GM12878 (cell line): ENCODE measurements around the gene EIF2B5. TPM values are rescaled to one million over a fixed set of nuclear protein-coding genes. Genes with fewer than 3 reads are reported as not detected.
"Not testable (repeated sequence)": the region's sequence is repeated elsewhere in the genome, so short reads cannot be mapped to it uniquely, and the experiment has no call there.

ENCODE experiments used
- ATAC-seq: fragments of 200-7000 bp; cut with Tn5 transposase; 3 replicates; pipeline ENCODE4 v1.9.1; 2020; ENCODE audit warnings: mild to moderate bottlenecking, moderate library complexity
- BruUV-seq: library from RNA; stranded (reverse); fragments of 400-500 nt; replicated peaks from 2 replicates; lab custom pipeline; 2021; lab: Mats Ljungman, UMichigan
- CTCF ChIA-PET: fragments of 300-600 bp; sonication (Branson Sonifier 250); formaldehyde crosslinking; extraction: SDS; loops from one replicate; lab custom pipeline; 2021; ENCODE audit warnings: inconsistent platforms; lab: Yijun Ruan, JAX
- POLR2A ChIA-PET: fragments of 350-600 bp; formaldehyde crosslinking; extraction: SDS; loops from one replicate; lab custom pipeline; 2021; ENCODE audit warnings: inconsistent platforms; lab: Charles Lee
- RAD21 ChIA-PET: fragments of 300-600 bp; sonication (Branson Sonifier 250); formaldehyde crosslinking; loops from one replicate; lab custom pipeline; 2023; ENCODE audit warnings: antibody characterized with exemption; ENCODE audit not compliant: unreplicated experiment; lab: Charles Lee
- SMC1A ChIA-PET: fragments of 300-600 bp; sonication (Branson Sonifier 250); formaldehyde crosslinking; loops from one replicate; lab custom pipeline; 2023; ENCODE audit not compliant: unreplicated experiment, uncharacterized antibody; lab: Charles Lee
- DNase-seq: peaks from one replicate; pipeline ENCODE4 v3.0.0-alpha.2; 2011; ENCODE audit warnings: low read depth, low spot score
- FAIRE-seq: peaks from 3 replicates; lab custom pipeline; 2011; peaks lifted over from hg19 to GRCh38; lab: Jason Lieb, UNC
- H2AFZ ChIP-seq: 2 replicates; pipeline ENCODE4 v1.6.0; 2011; ENCODE audit warnings: low read depth, low read length, control low read depth; ENCODE audit not compliant: control insufficient read depth
- H3K27ac ChIP-seq: 2 replicates; pipeline ENCODE4 v1.5.1; 2011; ENCODE audit warnings: control low read depth; ENCODE audit not compliant: control insufficient read depth, insufficient read depth
- H3K27me3 ChIP-seq, 2 experiments: replicated peaks in 1 of 2; 2 replicates each; pipeline versions ENCODE4 v1.6.0 to v1.6.1; 2011; ENCODE audit warnings: low read length in 1 of 2; ENCODE audit not compliant: control insufficient read depth in 2 of 2, insufficient read depth in 2 of 2
- H3K36me3 ChIP-seq, 2 experiments: 2 replicates each; pipeline ENCODE4 v1.5.1; 2011; ENCODE audit warnings: low read length in 1 of 2; ENCODE audit not compliant: control insufficient read depth in 2 of 2, insufficient read depth in 2 of 2
- H3K4me1 ChIP-seq: 2 replicates; pipeline ENCODE4 v1.6.1; 2011; ENCODE audit warnings: mild to moderate bottlenecking, low read length, moderate library complexity, mixed read lengths; ENCODE audit not compliant: control insufficient read depth, insufficient read depth
- H3K4me2 ChIP-seq: 2 replicates; pipeline ENCODE4 v1.6.0; 2011; ENCODE audit warnings: control low read depth; ENCODE audit not compliant: control insufficient read depth, insufficient read depth
- H3K4me3 ChIP-seq: fragments of 200-600 bp; sonication (generic); 2 replicates; pipeline ENCODE4 v1.5.1; 2016
- H3K79me2 ChIP-seq: 2 replicates; pipeline ENCODE4 v1.6.0; 2011; ENCODE audit warnings: low read length; ENCODE audit not compliant: control insufficient read depth, insufficient read depth
- H3K9ac ChIP-seq: 2 replicates; pipeline ENCODE4 v1.8.0; 2011; ENCODE audit warnings: low read length, control low read depth, mixed read lengths; ENCODE audit not compliant: control insufficient read depth, insufficient read depth
- H3K9me3 ChIP-seq: replicated peaks from 3 replicates; pipeline ENCODE4 v1.5.1; 2011; ENCODE audit warnings: mild to moderate bottlenecking, low read length; ENCODE audit not compliant: control insufficient read depth, insufficient read depth
- H4K20me1 ChIP-seq: 2 replicates; pipeline ENCODE4 v1.6.0; 2011; ENCODE audit not compliant: control insufficient read depth, insufficient read depth
- SKIL ChIP-seq: fragments of 450-650 bp; IDR thresholded peaks from 2 replicates; pipeline ENCODE4 v1.6.1; 2017; ENCODE audit warnings: mild to moderate bottlenecking, low read depth, inconsistent platforms; ENCODE audit not compliant: poor library complexity, severe bottlenecking
- WGBS: methylation state at CpG from one replicate; pipeline ENCODE4 v1.1.6; 2016; ENCODE audit warnings: low lambda C conversion rate; ENCODE audit not compliant: insufficient replicate concordance, insufficient coverage; ENCODE audit errors: missing lambda C conversion rate; 5-methylcytosine and 5-hydroxymethylcytosine counted together
- in situ Hi-C: fragments of 300-500 bp; cut with MboI; formaldehyde crosslinking; loops from 9 replicates; pipeline ENCODE4 v1.14.3; 2018; ENCODE audit warnings: mixed read lengths
- intact Hi-C: fragments of 100-400 bp; cut with micrococcal nuclease; formaldehyde crosslinking; loops from one replicate; pipeline ENCODE4 v1.14.2; 2022; ENCODE audit not compliant: unreplicated experiment
- polyA plus RNA-seq, 11 experiments: library from polyadenylated mRNA; depleted of rRNA in 4 of 11; unstranded in 6 of 11; stranded (reverse) in 5 of 11; fragments of >200 nt; fragmentation: Nextera tagmentation in 4 of 11; fragmentation: Illumina TruSeq in 1 of 11; extraction: Ambion mirVana in 4 of 11; extraction: Trizol in 1 of 11; gene quantifications; 1 replicate in 1 of 11; 2 replicates in 10 of 11; pipeline versions ENCODE4 v1.2.1 to v1.2.3, GENCODE V29; 2011 to 2016; ENCODE audit warnings: inconsistent platforms in 2 of 11, missing spikeins in 2 of 11, low read depth in 1 of 11
- total RNA-seq, 4 experiments: library from RNA; depleted of rRNA in 3 of 4; stranded (reverse); fragments of >200 nt in 3 of 4; fragmentation: Illumina TruSeq in 1 of 4; extraction: Trizol in 1 of 4; gene quantifications; 2 replicates each; pipeline versions ENCODE4 v1.2.1 to v1.2.3, GENCODE V29; 2013 to 2021

Gene EIF2B5
- total and polyA plus RNA-seq, 10 of the 15 experiments (the other 5 are each of a cell fraction or from before 2014, with no cell fraction given), result 13.7 to 82.7 (median 52.2) TPM

DNA sequence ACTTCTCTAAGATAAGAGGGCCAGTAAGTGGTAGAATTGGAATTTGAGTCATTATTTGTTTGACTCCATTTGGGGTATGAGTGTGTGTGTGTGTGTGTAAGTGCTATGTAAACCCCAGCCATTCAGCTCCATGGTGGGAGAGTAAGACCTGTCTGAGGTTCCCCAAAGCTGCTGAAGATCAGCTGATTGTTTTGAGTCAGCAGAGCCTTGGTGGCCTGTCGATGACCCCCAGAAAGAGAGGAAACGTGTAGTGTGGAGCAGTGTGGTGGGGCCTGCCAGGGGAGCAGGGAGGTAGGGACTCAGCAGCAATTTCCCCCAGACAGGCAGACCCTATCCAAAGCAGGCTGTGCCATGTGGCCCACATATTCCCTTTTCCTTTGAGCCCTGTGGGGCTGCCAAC is 25.3 kb downstream of the EIF2B5 start (continued):
- peak; percentile 34 for TF ChIP-seq SKIL

DNA sequence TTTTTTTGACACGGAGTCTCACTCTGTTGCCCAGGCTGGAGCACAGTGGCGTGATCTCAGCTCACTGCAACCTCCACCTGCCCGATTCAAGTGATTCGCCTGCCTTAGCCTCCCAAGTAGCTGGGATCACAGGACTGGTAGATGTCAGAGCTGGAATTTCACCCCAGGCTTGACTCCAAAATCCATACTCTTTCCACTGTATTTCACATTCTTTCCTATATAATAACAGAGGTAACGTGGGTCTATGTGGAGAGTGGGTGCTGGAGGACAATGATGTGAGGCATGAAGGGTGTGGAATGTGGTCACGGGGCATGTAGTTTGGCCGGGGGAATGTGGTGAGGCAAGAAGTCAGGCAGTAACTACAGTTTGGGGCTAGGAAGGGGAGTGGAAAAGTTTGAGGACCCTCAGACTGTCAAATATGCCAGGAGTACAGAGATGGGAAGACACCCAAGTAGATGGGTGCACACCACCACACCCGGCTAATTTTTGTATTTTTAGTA is 27.5 kb downstream of the EIF2B5 start:
- H3K27me3 ChIP-seq, POLR2A ChIA-PET, H3K4me1 ChIP-seq, H3K9me3 ChIP-seq, intact Hi-C loops, H3K9ac ChIP-seq, FAIRE-seq, RAD21 ChIA-PET, H2AFZ ChIP-seq, H3K4me2 ChIP-seq, H3K4me3 ChIP-seq, SMC1A ChIA-PET, H3K27ac ChIP-seq, CTCF ChIA-PET, H4K20me1 ChIP-seq, BruUV-seq, ATAC-seq, in situ Hi-C loops, DNase-seq: not testable (repeated sequence)
- 87% methylated on average over 7 of the region's 8 CpGs for WGBS
- H3K36me3 ChIP-seq, result peaks cover 8 to 13% of the 10 kb centered on the region in 2 experiments; a peak in 3 of 4 replicates
- peaks cover 22% of the 10 kb centered on the region for H3K79me2 ChIP-seq
